DND-41 (cell line): ENCODE results near the gene PRSS57.

Experiments used
- CTCF ChIP-seq: IDR thresholded peaks from 2 replicates; pipeline ENCODE4 v1.5.1; 2012; ENCODE audit warnings: borderline replicate concordance, low read length, moderate library complexity, mild to moderate bottlenecking; ENCODE audit not compliant: poor library complexity, severe bottlenecking; ENCODE audit errors: extremely low read depth
- EZH2 ChIP-seq: IDR thresholded peaks from 3 replicates; pipeline ENCODE4 v1.6.1; 2012; ENCODE audit warnings: borderline replicate concordance, low read depth, mild to moderate bottlenecking, moderate library complexity, low read length, inconsistent platforms; ENCODE audit not compliant: severe bottlenecking

GRCh38 chr19:662207-662961, 32.9 kb downstream of the PRSS57 start:
- TF ChIP-seq CTCF (no peak), EZH2 (no peak)
